B cell (primary cell): ENCODE data around the gene EHD2.

ENCODE experiments used
- EZH2 ChIP-seq: IDR thresholded peaks from 2 replicates; pipeline ENCODE4 v1.6.1; 2012; ENCODE audit warnings: borderline replicate concordance, low read depth, mild to moderate bottlenecking, moderate library complexity, low read length; ENCODE audit not compliant: insufficient read depth, poor library complexity, severe bottlenecking
- TF ChIP-seq, protein P1 (sequence below): fragments of 200-600 bp; IDR thresholded peaks from one replicate; pipeline ENCODE4 v1.8.0; 2022; ENCODE audit warnings: antibody characterized with exemption, mild to moderate bottlenecking

DNA sequence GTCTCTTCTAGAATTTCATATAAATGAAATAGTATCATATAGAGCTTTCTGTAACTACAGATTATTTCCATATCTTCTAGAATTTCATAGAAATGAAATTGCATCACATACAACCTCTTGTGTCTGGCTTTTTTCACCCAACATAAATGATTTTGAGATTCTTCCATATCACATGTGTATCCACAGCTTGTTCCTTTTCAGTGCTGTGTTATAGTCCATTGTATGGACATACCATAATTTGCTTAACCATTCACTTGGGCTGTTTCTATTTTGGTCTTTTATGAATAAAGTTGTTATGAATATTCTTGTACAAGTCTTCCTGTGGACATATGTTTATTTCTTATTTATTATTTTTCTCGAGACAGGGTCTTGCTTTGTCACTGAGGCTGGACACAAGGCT, 79.4 kb downstream of the EHD2 start:
- TF ChIP-seq, protein P1, sequence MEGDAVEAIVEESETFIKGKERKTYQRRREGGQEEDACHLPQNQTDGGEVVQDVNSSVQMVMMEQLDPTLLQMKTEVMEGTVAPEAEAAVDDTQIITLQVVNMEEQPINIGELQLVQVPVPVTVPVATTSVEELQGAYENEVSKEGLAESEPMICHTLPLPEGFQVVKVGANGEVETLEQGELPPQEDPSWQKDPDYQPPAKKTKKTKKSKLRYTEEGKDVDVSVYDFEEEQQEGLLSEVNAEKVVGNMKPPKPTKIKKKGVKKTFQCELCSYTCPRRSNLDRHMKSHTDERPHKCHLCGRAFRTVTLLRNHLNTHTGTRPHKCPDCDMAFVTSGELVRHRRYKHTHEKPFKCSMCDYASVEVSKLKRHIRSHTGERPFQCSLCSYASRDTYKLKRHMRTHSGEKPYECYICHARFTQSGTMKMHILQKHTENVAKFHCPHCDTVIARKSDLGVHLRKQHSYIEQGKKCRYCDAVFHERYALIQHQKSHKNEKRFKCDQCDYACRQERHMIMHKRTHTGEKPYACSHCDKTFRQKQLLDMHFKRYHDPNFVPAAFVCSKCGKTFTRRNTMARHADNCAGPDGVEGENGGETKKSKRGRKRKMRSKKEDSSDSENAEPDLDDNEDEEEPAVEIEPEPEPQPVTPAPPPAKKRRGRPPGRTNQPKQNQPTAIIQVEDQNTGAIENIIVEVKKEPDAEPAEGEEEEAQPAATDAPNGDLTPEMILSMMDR = no peak
- TF ChIP-seq EZH2 = no peak
